Kidney (tissue), 14 donors: ENCODE measurements around the gene PSMD3. TPM values are rescaled to one million over a fixed set of nuclear protein-coding genes. Genes with fewer than 3 reads are reported as not detected.

Source experiments
- DNase-seq, 5 donors: peaks; one replicate each; pipeline ENCODE4 v3.0.0-alpha.2; 2013 to 2020
- FAIRE-seq: peaks from 2 replicates; lab custom pipeline; 2012; peaks lifted over from hg19 to GRCh38; lab: Jason Lieb, UNC
- H3K27ac ChIP-seq, 2 donors: one replicate each; pipeline ENCODE4 v1.7.0; 2013; ENCODE audit warnings: low read depth in 2 of 2, low read length in 2 of 2, inconsistent platforms in 1 of 2
- H3K27me3 ChIP-seq: one replicate; pipeline ENCODE4 v1.7.1; 2013; ENCODE audit warnings: low read length, inconsistent platforms; ENCODE audit not compliant: control insufficient read depth, insufficient read depth
- H3K36me3 ChIP-seq, 3 donors: one replicate each; pipeline versions ENCODE4 v1.7.0 to v1.7.1; 2013; ENCODE audit warnings: low read length in 3 of 3, control low read depth in 1 of 3, inconsistent platforms in 1 of 3; ENCODE audit not compliant: insufficient read depth in 3 of 3, control insufficient read depth in 2 of 3
- H3K4me1 ChIP-seq, 3 donors: one replicate each; pipeline versions ENCODE4 v1.7.0 to v1.7.1; 2013; ENCODE audit warnings: low read length in 3 of 3, inconsistent platforms in 1 of 3, low read depth in 1 of 3; ENCODE audit not compliant: control insufficient read depth in 2 of 3, insufficient read depth in 2 of 3
- H3K4me3 ChIP-seq, 3 donors: one replicate each; pipeline versions ENCODE4 v1.7.0 to v1.8.1; 2013; ENCODE audit warnings: low read length in 3 of 3, control low read depth in 1 of 3, inconsistent platforms in 1 of 3
- H3K9ac ChIP-seq, 3 donors: one replicate each; pipeline versions ENCODE4 v1.7.0 to v1.7.1; 2013; ENCODE audit warnings: low read length in 3 of 3, control low read depth in 1 of 3, inconsistent platforms in 1 of 3
- H3K9me3 ChIP-seq, 3 donors: one replicate each; pipeline versions ENCODE4 v1.7.0 to v1.7.1; 2013; ENCODE audit warnings: low read length in 3 of 3, control low read depth in 1 of 3, inconsistent platforms in 1 of 3; ENCODE audit not compliant: control insufficient read depth in 2 of 3, insufficient read depth in 1 of 3
- intact Hi-C: fragments of 100-400 bp; cut with DNase I; formaldehyde crosslinking; loops from one replicate; pipeline ENCODE4 v1.11.1; 2022
- polyA plus RNA-seq: library from polyadenylated mRNA; stranded (reverse); fragments of 350-450 nt; fragmentation: Illumina TruSeq; extraction: RNeasy Lipid Tissue Mini Kit (QIAGEN cat#74804); gene quantifications from one replicate; pipeline ENCODE4 v1.2.3, GENCODE V29; 2014; ENCODE audit warnings: low read depth, low replicate concordance; ENCODE audit not compliant: insufficient read depth
- total RNA-seq: library from RNA; stranded (reverse); fragmentation: NEBNext Ultra II Directional; extraction: Animal tissue kit (Norgen Biotek cat#: 25700); gene quantifications from one replicate; pipeline ENCODE4 v1.2.1, GENCODE V29; 2021
- TF ChIP-seq, protein P1 (sequence below): IDR thresholded peaks from 3 replicates; pipeline ENCODE4 v1.5.1; 2012; ENCODE audit warnings: mild to moderate bottlenecking, moderate library complexity, borderline replicate concordance; ENCODE audit not compliant: insufficient read depth; ENCODE audit errors: extremely low read depth
- donor health status: control.
- donor health status: control.
- donor health status: control.
- donor health status: control.
- donor health status: control.
- donor health status: DM: yes; HTN: yes; CAD: no.
- donor health status: Normal renal cell carcinoma (clear cell type).

PSMD3 gene
- total and polyA plus RNA-seq, 2 donors from 2014 or later: 63.6 to 66.4 TPM

DNA sequence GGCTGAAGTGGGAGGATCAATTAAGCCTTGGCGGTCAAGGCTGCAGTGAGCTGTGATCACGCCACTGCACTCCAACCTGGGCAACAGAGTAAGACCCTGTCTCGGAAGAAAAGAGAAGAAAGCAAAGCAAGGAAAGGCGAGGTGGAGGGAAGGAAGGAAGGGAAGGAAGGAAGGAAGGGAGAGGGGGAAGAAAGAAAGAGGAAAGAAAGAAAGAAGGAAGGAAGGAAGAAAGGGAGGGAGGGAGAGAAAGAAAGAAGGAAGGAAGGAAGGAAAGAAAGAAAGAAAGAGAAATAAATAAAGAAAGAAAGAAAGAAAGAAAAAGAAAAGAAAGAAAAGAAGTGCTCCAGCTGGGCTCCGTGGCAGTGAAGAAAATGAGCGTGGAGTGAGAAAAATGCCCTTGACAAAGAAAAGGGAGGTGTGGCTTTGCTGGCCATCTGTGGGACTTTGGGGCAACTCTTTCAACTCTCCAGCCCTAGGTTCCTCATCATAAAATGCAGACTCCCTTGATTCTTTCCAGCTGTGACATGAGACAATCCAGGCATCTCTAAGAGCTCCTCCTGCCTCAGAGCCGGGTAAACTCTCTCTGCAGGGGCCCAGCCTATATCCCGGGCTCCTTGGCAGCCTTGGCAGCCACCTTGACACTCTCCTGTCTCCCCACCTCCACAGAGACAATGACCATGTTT is 15.4 kb upstream of the PSMD3 start:
- no peaks in the 10 kb centered on the region for H3K9me3 ChIP-seq
- FAIRE-seq (no peak), DNase-seq (peak in 1 of 5 donors; percentile 52)
- TF ChIP-seq, protein P1, sequence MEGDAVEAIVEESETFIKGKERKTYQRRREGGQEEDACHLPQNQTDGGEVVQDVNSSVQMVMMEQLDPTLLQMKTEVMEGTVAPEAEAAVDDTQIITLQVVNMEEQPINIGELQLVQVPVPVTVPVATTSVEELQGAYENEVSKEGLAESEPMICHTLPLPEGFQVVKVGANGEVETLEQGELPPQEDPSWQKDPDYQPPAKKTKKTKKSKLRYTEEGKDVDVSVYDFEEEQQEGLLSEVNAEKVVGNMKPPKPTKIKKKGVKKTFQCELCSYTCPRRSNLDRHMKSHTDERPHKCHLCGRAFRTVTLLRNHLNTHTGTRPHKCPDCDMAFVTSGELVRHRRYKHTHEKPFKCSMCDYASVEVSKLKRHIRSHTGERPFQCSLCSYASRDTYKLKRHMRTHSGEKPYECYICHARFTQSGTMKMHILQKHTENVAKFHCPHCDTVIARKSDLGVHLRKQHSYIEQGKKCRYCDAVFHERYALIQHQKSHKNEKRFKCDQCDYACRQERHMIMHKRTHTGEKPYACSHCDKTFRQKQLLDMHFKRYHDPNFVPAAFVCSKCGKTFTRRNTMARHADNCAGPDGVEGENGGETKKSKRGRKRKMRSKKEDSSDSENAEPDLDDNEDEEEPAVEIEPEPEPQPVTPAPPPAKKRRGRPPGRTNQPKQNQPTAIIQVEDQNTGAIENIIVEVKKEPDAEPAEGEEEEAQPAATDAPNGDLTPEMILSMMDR: no peak
- no peaks in the 10 kb centered on the region for H3K27me3 ChIP-seq
- no peaks in the 10 kb centered on the region for H3K4me1 ChIP-seq
- no peak overlapping the region for H3K27ac ChIP-seq
- intact Hi-C loops: no loop called here
- H3K4me3 ChIP-seq: no peak overlapping the region
- H3K36me3 ChIP-seq: no peaks in the 10 kb centered on the region
- H3K9ac ChIP-seq: no peak overlapping the region

DNA sequence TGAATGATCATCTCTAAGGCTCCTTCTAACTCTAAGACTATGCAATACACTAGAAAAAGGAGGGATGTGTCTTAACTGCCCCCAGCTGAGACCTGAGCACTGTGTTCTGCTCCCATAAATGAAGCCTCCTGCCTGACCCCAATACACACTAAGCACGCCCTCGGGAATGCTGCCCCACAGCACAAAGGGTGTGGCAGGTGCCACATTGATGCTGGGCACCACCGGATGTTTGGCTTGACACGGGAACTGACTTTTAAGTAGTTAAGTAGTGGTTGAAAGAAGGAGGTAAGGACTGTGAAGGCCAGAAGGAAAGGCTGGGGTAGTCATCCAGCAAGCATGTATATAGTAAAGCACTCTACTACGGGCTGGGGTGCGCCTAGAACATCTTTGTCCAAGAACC is 13.8 kb upstream of the PSMD3 start:
- H3K36me3 ChIP-seq: no peaks in the 10 kb centered on the region
- no peak for DNase-seq
- TF ChIP-seq, protein P1: no peak
- no peak overlapping the region for H3K27ac ChIP-seq
- no peak for FAIRE-seq
- H3K4me1 ChIP-seq: no peaks in the 10 kb centered on the region
- intact Hi-C loops: no loop called here
- no peaks in the 10 kb centered on the region for H3K9me3 ChIP-seq
- H3K27me3 ChIP-seq: no peaks in the 10 kb centered on the region
- H3K9ac ChIP-seq: no peak overlapping the region
- H3K4me3 ChIP-seq: no peak overlapping the region

- Histone ChIP-seq H3K27ac (no peak overlapping the region), H3K9me3 (no peaks in the 10 kb centered on the region), H3K27me3 (no peaks in the 10 kb centered on the region), H3K36me3 (no peaks in the 10 kb centered on the region), H3K9ac (no peak overlapping the region), H3K4me3 (no peak overlapping the region), H3K4me1 (no peaks in the 10 kb centered on the region)
- TF ChIP-seq, protein P1: no peak
- intact Hi-C loops: no loop called here
- FAIRE-seq (no peak), DNase-seq (no peak)
Measured at GRCh38 chr17:39968761-39969160, 11.8 kb upstream of the PSMD3 start.
